ENCODE data around the gene KLF16. TPM values are rescaled to one million over a fixed set of nuclear protein-coding genes. Genes with fewer than 3 reads are reported as not detected.

Gene KLF16
- total and polyA plus RNA-seq, 9 of the 15 experiments (the other 6 are each of a cell fraction or from before 2014, with no cell fraction given), result 0.04 to 60.4 (median 6.8) TPM

- TF ChIP-seq ZBTB40 (IDR thresholded peaks at IDR 0.05) (no peak), ZBTB40 (CRISPR knock-in tag; IDR thresholded peaks at IDR 0.05) (no peak), MYC (IDR thresholded peaks at IDR 0.05; ENCODE audit: low read depth, low read length) (no peak), MYC (CRISPR knock-in tag; IDR thresholded peaks at IDR 0.05; ENCODE audit: borderline replicate concordance, low read depth) (0 out of 2 replicates have a peak, but pooled peaks have one; percentile 47), CC2D1A (IDR thresholded peaks at IDR 0.05) (no peak), CTBP1 (IDR thresholded peaks at IDR 0.05; ENCODE audit: borderline replicate concordance) (0 out of 2 replicates have a peak, but pooled peaks have one; percentile 40), ZNF785 (CRISPR knock-in tag; IDR thresholded peaks at IDR 0.05) (no peak), RCOR1 (IDR thresholded peaks at IDR 0.05; ENCODE audit: borderline replicate concordance in 1 of 2, low read depth in 2 of 2, low read length in 2 of 2) (peak in 1 of 2 experiments; percentile 25; a peak in 1 of 4 replicates), POLR2AphosphoS5 (IDR thresholded peaks at IDR 0.05; ENCODE audit: control insufficient read depth, insufficient read depth, low read depth, low read length) (peak; percentile 72; the same call in 1 of the 2 replicates), TGIF2 (CRISPR knock-in tag; IDR thresholded peaks at IDR 0.05) (no peak), NEUROD1 (IDR thresholded peaks at IDR 0.05; ENCODE audit: borderline replicate concordance, low read depth, low read length, partially characterized antibody) (peak; percentile 30)
- TF ChIP-seq, protein P1, sequence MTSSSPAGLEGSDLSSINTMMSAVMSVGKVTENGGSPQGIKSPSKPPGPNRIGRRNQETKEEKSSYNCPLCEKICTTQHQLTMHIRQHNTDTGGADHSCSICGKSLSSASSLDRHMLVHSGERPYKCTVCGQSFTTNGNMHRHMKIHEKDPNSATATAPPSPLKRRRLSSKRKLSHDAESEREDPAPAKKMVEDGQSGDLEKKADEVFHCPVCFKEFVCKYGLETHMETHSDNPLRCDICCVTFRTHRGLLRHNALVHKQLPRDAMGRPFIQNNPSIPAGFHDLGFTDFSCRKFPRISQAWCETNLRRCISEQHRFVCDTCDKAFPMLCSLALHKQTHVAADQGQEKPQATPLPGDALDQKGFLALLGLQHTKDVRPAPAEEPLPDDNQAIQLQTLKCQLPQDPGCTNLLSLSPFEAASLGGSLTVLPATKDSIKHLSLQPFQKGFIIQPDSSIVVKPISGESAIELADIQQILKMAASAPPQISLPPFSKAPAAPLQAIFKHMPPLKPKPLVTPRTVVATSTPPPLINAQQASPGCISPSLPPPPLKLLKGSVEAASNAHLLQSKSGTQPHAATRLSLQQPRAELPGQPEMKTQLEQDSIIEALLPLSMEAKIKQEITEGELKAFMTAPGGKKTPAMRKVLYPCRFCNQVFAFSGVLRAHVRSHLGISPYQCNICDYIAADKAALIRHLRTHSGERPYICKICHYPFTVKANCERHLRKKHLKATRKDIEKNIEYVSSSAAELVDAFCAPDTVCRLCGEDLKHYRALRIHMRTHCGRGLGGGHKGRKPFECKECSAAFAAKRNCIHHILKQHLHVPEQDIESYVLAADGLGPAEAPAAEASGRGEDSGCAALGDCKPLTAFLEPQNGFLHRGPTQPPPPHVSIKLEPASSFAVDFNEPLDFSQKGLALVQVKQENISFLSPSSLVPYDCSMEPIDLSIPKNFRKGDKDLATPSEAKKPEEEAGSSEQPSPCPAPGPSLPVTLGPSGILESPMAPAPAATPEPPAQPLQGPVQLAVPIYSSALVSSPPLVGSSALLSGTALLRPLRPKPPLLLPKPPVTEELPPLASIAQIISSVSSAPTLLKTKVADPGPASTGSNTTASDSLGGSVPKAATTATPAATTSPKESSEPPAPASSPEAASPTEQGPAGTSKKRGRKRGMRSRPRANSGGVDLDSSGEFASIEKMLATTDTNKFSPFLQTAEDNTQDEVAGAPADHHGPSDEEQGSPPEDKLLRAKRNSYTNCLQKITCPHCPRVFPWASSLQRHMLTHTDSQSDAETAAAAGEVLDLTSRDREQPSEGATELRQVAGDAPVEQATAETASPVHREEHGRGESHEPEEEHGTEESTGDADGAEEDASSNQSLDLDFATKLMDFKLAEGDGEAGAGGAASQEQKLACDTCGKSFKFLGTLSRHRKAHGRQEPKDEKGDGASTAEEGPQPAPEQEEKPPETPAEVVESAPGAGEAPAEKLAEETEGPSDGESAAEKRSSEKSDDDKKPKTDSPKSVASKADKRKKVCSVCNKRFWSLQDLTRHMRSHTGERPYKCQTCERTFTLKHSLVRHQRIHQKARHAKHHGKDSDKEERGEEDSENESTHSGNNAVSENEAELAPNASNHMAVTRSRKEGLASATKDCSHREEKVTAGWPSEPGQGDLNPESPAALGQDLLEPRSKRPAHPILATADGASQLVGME (CRISPR knock-in tag; IDR thresholded peaks at IDR 0.05), result 0 out of 2 replicates have a peak, but pooled peaks have one; percentile 43
Measured at GRCh38 chr19:1855040-1855827, 8.1 kb downstream of the KLF16 start (continued).
